ENCODE results near the gene APOA4. TPM values are rescaled to one million over a fixed set of nuclear protein-coding genes. Genes with fewer than 3 reads are reported as not detected.
"Not testable (repeated sequence)": the region's sequence is repeated elsewhere in the genome, so short reads cannot be mapped to it uniquely, and the experiment has no call there.

Gene APOA4
- total RNA-seq, 2 donors from 2014 or later, result not detected

- no peak overlapping the region for H3K27ac Mint-ChIP-seq
- no peak for ATAC-seq
- peak; percentile 53 for DNase-seq (ENCODE audit: low spot score)
- H3K27me3 Mint-ChIP-seq, result no peaks in the 10 kb centered on the region
- H3K4me1 Mint-ChIP-seq (ENCODE audit: low read depth in 2 of 2), result peaks cover 0 to 4% of the 10 kb centered on the region in 2 donors
- peaks cover 10% of the 10 kb centered on the region for H3K36me3 Mint-ChIP-seq
- H3K4me3 Mint-ChIP-seq, result no peak overlapping the region
- H3K9me3 Mint-ChIP-seq, result no peaks in the 10 kb centered on the region
Measured at GRCh38 chr11:116840746-116841296, 17.7 kb upstream of the APOA4 start.

GRCh38 chr11:116840224-116840745, 17.2 kb upstream of the APOA4 start:
- no peaks in the 10 kb centered on the region for H3K9me3 Mint-ChIP-seq
- H3K4me1 Mint-ChIP-seq (ENCODE audit: low read depth in 2 of 2), result peaks cover 2 to 7% of the 10 kb centered on the region in 2 donors
- DNase-seq (ENCODE audit: low spot score), result peak; percentile 13
- H3K36me3 Mint-ChIP-seq, result peaks cover 6% of the 10 kb centered on the region
- no peak overlapping the region for H3K4me3 Mint-ChIP-seq
- no peak for ATAC-seq
- H3K27ac Mint-ChIP-seq, result no peak overlapping the region
- H3K27me3 Mint-ChIP-seq, result no peaks in the 10 kb centered on the region

DNA sequence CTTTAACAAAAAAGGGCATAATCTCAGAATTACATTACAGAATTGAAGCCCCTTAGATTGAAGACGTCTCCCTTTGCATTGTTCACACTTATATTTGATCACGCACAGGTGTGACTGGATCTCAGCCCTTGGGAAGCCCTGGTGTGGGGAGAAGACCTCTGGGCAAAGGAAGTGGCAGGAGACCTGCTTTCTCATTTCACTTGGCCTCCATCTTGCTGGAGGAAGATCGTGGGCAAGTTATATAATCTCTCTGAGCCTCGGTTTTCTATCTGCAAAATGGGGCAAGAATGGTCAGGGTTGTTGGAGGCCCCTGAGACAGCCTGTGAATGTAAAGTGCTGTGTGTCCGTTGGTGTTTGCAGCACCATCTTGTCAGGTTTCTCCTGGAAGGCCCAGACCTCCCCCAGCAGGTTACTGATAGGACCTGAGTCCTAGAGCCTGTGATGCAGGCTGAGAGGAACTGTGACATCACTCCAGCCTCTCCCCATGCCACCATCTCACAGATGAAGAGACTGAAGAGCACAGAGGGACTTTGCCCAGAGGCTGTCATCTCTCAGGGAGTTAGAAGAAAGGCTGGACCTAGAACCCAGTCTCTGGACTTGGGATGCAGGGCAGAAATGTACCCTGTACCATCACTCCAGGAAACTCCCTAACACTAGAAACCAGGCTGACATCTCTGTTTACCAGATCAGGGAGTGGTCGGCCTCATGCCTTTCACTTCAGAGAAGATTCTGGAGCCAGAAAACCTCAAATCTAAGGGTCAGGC, 15.4 kb upstream of the APOA4 start:
- no peak overlapping the region for H3K27ac Mint-ChIP-seq
- H3K36me3 Mint-ChIP-seq, result no peaks in the 10 kb centered on the region
- ATAC-seq (no peak), DNase-seq (ENCODE audit: low spot score) (peak; percentile 13)
- H3K27me3 Mint-ChIP-seq, result no peaks in the 10 kb centered on the region
- H3K9me3 Mint-ChIP-seq, result no peaks in the 10 kb centered on the region
- no peak overlapping the region for H3K4me3 Mint-ChIP-seq
- H3K4me1 Mint-ChIP-seq (ENCODE audit: low read depth in 2 of 2), result peaks cover 9 to 11% of the 10 kb centered on the region in 2 donors

DNA sequence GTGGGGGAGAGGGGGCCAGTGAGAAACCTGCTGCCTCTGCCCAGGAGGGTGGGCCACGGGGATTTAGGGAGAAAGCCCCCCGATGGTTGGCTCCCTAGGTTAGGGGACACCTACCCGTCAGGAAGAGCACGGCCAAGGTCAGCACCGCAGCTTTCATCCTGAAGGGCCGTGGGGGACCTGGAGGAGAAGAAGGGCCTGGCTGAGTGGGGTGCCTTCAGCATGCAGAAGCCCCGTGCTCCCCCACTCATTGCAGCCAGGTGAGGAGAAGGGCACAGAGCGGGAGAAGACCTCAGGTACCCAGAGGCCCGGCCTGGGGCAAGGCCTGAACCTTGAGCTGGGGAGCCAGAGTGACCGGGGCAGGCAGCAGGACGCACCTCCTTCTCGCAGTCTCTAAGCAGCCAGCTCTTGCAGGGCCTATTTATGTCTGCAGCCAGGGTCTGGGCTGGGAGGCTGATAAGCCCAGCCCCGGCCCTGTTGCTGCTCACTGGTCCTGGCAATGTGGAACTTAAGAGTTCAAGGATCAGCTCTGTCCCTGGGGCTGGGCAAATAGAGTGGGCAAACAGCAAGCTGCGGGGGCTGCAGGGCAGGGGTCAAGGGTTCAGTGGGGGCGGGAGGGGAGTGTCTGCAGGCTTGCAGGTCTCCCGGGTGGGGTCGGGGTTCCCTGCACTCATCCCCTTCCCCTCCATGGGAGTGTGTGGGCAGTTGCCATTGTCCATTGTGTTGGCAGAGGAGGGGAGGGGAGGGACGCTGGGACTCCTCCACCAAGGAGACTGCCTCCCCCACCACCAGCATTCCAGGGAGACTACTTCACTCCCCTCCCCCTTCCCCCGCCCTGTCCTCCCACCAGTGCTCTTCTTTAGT, 14.4 kb upstream of the APOA4 start, which contains the start of gene APOA1:
Gene APOA1, minus strand, starts transcription at position 392 of the 861 bp plus-strand sequence. Its CDS starts 235 bp downstream, at position 157.
- Mint-ChIP-seq H3K36me3 (no peaks in the 10 kb centered on the region), H3K27me3 (no peaks in the 10 kb centered on the region), H3K9me3 (no peaks in the 10 kb centered on the region), H3K4me1 (ENCODE audit: low read depth in 2 of 2) (peaks cover 9 to 11% of the 10 kb centered on the region in 2 donors), H3K27ac (no peak within 1 kb of the TSS), H3K4me3 (no peak within 1 kb of the TSS)
- ATAC-seq (no peak), DNase-seq (ENCODE audit: low spot score) (peak; percentile 54)

GRCh38 chr11:116836632-116836991, 13.5 kb upstream of the APOA4 start:
- Mint-ChIP-seq H3K27ac (no peak overlapping the region), H3K36me3 (no peaks in the 10 kb centered on the region), H3K4me3 (no peak overlapping the region), H3K4me1 (ENCODE audit: low read depth in 2 of 2) (peaks cover 9 to 11% of the 10 kb centered on the region in 2 donors), H3K9me3 (no peaks in the 10 kb centered on the region), H3K27me3 (no peaks in the 10 kb centered on the region)
- peak; percentile 44 for DNase-seq (ENCODE audit: low spot score)
- no peak for ATAC-seq

GRCh38 chr11:116835791-116836631, 12.9 kb upstream of the APOA4 start:
- Mint-ChIP-seq H3K36me3 (no peaks in the 10 kb centered on the region), H3K27ac (peak overlapping the region in 1 of 2 donors; percentile 33), H3K9me3 (no peaks in the 10 kb centered on the region), H3K27me3 (no peaks in the 10 kb centered on the region), H3K4me3 (peak overlapping the region; percentile 61), H3K4me1 (ENCODE audit: low read depth in 2 of 2) (peaks cover 9 to 11% of the 10 kb centered on the region in 2 donors)
- DNase-seq (ENCODE audit: low spot score) (peak; percentile 80), ATAC-seq (peak; percentile 84 to 89)

DNA sequence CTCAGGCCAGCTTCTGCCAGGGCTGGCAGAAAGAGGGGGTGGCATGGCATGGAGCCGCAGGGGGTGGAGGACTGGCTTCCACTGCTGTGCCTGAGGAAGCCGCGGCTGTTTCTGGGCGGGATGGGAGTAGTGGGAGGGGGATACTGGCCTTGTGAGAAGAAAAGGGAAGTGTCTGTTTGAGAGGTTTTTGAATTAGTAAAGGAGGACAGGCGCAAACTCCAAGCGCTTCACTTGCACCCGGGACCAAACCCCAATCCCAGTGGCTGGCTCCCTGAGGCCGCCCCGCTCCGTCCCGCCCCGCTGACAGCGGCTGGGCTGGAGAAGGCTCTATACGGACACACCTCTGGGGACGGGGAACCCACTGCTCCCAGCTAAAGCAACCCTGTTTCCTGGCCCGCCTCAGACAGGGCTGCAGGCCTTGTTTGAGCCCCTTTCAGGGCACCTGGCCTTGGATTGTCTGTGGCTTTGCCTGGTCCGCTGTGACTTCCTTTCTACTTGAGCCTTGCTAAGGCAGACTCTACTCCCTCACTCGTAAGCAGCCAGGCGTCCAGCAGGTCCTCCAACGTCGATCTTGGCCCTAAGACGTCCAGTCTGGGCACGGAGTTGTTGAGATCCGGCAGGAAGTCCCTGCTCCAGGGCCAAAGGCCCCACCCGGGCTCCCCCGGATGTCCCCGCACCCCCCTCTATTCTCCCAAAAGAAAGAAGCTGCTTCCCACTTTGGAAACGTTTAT, 12.1 kb upstream of the APOA4 start:
- peak in 1 of 2 donors; percentile 34 for ATAC-seq
- Mint-ChIP-seq H3K27ac (peak overlapping the region in 1 of 2 donors; percentile 33), H3K4me3 (peak overlapping the region; percentile 61)

GRCh38 chr11:116834535-116835041, 11.5 kb upstream of the APOA4 start:
- peak overlapping the region; percentile 51 for H3K4me3 Mint-ChIP-seq
- ATAC-seq, H3K9me3 Mint-ChIP-seq, H3K27me3 Mint-ChIP-seq, H3K27ac Mint-ChIP-seq, H3K36me3 Mint-ChIP-seq: not testable (repeated sequence)
- H3K4me1 Mint-ChIP-seq (ENCODE audit: low read depth in 2 of 2), result peaks cover 9 to 11% of the 10 kb centered on the region in 2 donors
- DNase-seq (ENCODE audit: low spot score), result peak; percentile 49

More for the DNA sequence above, 12.1 kb upstream of the APOA4 start:
- Mint-ChIP-seq H3K4me1 (ENCODE audit: low read depth in 2 of 2) (peaks cover 9 to 11% of the 10 kb centered on the region in 2 donors), H3K9me3 (no peaks in the 10 kb centered on the region), H3K27me3 (no peaks in the 10 kb centered on the region), H3K36me3 (no peaks in the 10 kb centered on the region)
- DNase-seq (ENCODE audit: low spot score), result peak; percentile 49

GRCh38 chr11:116833816-116834534, 10.9 kb upstream of the APOA4 start:
- peak overlapping the region; percentile 25 for H3K4me3 Mint-ChIP-seq
- no peak overlapping the region for H3K27ac Mint-ChIP-seq
- no peak for ATAC-seq
- DNase-seq (ENCODE audit: low spot score), result peak; percentile 58
- H3K9me3 Mint-ChIP-seq, result no peaks in the 10 kb centered on the region
- peaks cover 9 to 11% of the 10 kb centered on the region in 2 donors for H3K4me1 Mint-ChIP-seq (ENCODE audit: low read depth in 2 of 2)
- H3K36me3 Mint-ChIP-seq, result no peaks in the 10 kb centered on the region
- H3K27me3 Mint-ChIP-seq, result no peaks in the 10 kb centered on the region

DNA sequence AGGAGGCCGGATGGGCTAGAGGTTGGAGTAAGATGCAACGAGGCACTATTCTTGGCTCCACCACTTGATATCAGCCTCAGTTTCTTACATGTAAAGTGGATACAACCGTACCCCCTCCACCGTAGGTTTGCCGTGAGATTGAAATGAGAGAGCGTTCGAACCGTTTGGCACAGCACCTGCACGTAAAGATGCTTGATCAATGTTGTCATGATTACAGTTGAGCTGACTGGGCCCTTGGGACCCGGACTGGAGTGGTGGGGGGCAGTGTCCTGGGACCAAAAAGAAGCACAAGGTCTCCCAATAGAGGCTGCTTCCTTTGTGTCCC, 10.3 kb upstream of the APOA4 start:
- Mint-ChIP-seq H3K27me3 (no peaks in the 10 kb centered on the region), H3K4me3 (no peak overlapping the region), H3K27ac (no peak overlapping the region), H3K36me3 (no peaks in the 10 kb centered on the region), H3K9me3 (no peaks in the 10 kb centered on the region), H3K4me1 (ENCODE audit: low read depth in 2 of 2) (peaks cover 9 to 11% of the 10 kb centered on the region in 2 donors)
- DNase-seq (ENCODE audit: low spot score) (peak; percentile 45), ATAC-seq (no peak)

- Mint-ChIP-seq H3K27ac (no peak overlapping the region), H3K36me3 (no peaks in the 10 kb centered on the region), H3K4me3 (no peak overlapping the region), H3K9me3 (no peaks in the 10 kb centered on the region), H3K27me3 (no peaks in the 10 kb centered on the region), H3K4me1 (ENCODE audit: low read depth in 2 of 2) (peaks cover 9 to 11% of the 10 kb centered on the region in 2 donors)
- ATAC-seq, result no peak
- DNase-seq (ENCODE audit: low spot score), result peak; percentile 49
Measured at GRCh38 chr11:116832350-116833290, 9.5 kb upstream of the APOA4 start.
